Keratinocyte (primary cell): ENCODE measurements around the gene LYSMD2. TPM values are rescaled to one million over a fixed set of nuclear protein-coding genes. Genes with fewer than 3 reads are reported as not detected.

Experiments used
- DNase-seq: peaks from one replicate; pipeline ENCODE4 v3.0.0-alpha.2; 2011; ENCODE audit warnings: low read depth, missing footprints, low spot score
- FAIRE-seq: peaks from 2 replicates; lab custom pipeline; 2011; peaks lifted over from hg19 to GRCh38; lab: Jason Lieb, UNC
- H2AFZ ChIP-seq: 2 replicates; pipeline ENCODE4 v1.6.0; 2012; ENCODE audit warnings: low read length, control low read depth, inconsistent platforms; ENCODE audit not compliant: control insufficient read depth
- H3K27ac ChIP-seq: 2 replicates; pipeline ENCODE4 v1.5.1; 2011; ENCODE audit warnings: low read length; ENCODE audit not compliant: control insufficient read depth, insufficient read depth
- H3K27me3 ChIP-seq: 3 replicates; pipeline ENCODE4 v1.6.0; 2011; ENCODE audit warnings: low read length; ENCODE audit not compliant: control insufficient read depth, insufficient read depth; ENCODE audit errors: extremely low read depth
- H3K36me3 ChIP-seq, 2 experiments: 2 replicates in 1 of 2; 3 replicates in 1 of 2; pipeline ENCODE4 v1.5.1; 2011; ENCODE audit warnings: low read length in 2 of 2, mild to moderate bottlenecking in 1 of 2; ENCODE audit not compliant: control insufficient read depth in 2 of 2, insufficient read depth in 2 of 2; ENCODE audit errors: extremely low read depth in 1 of 2
- H3K4me1 ChIP-seq: 3 replicates; pipeline ENCODE4 v1.5.1; 2011; ENCODE audit warnings: low read length; ENCODE audit not compliant: control insufficient read depth, insufficient read depth; ENCODE audit errors: extremely low read depth
- H3K4me2 ChIP-seq: 3 replicates; pipeline ENCODE4 v1.6.0; 2011; ENCODE audit warnings: low read depth, low read length; ENCODE audit not compliant: control insufficient read depth, insufficient read depth; ENCODE audit errors: extremely low read depth
- H3K4me3 ChIP-seq, 3 experiments: fragments of 200-600 bp in 1 of 3; sonication (generic) in 1 of 3; 2 replicates in 2 of 3; 3 replicates in 1 of 3; pipeline ENCODE4 v1.5.1; 2011 to 2016; ENCODE audit warnings: low read length in 3 of 3, mild to moderate bottlenecking in 3 of 3, control low read depth in 2 of 3, inconsistent platforms in 1 of 3, low read depth in 1 of 3, mixed read lengths in 1 of 3, mixed run types in 1 of 3, moderate library complexity in 1 of 3; ENCODE audit not compliant: control insufficient read depth in 2 of 3, insufficient read depth in 2 of 3; ENCODE audit errors: extremely low read depth in 1 of 3
- H3K79me2 ChIP-seq: 2 replicates; pipeline ENCODE4 v1.6.0; 2012; ENCODE audit warnings: low read length; ENCODE audit not compliant: control insufficient read depth, insufficient read depth
- H3K9ac ChIP-seq: 3 replicates; pipeline ENCODE4 v1.6.0; 2011; ENCODE audit warnings: low read length; ENCODE audit not compliant: control insufficient read depth, insufficient read depth; ENCODE audit errors: extremely low read depth
- H3K9me1 ChIP-seq: 3 replicates; pipeline ENCODE4 v1.6.0; 2011; ENCODE audit warnings: low read length; ENCODE audit not compliant: control insufficient read depth, insufficient read depth; ENCODE audit errors: extremely low read depth
- H3K9me3 ChIP-seq: 2 replicates; pipeline ENCODE4 v1.5.1; 2012; ENCODE audit warnings: low read depth, low read length; ENCODE audit not compliant: control insufficient read depth
- H4K20me1 ChIP-seq: 3 replicates; pipeline ENCODE4 v1.6.0; 2011; ENCODE audit warnings: low read length; ENCODE audit not compliant: control insufficient read depth, insufficient read depth; ENCODE audit errors: extremely low read depth
- EZH2 ChIP-seq: IDR thresholded peaks from one replicate; pipeline ENCODE4 v1.6.1; 2012; ENCODE audit warnings: inconsistent platforms, mild to moderate bottlenecking, low read length, moderate library complexity
- dilution Hi-C: fragments of 300-500 bp; cut with MboI; formaldehyde crosslinking; loops from one replicate; pipeline ENCODE4 v1.7.0; 2020; ENCODE audit warnings: low sequenced_read_pairs; ENCODE audit not compliant: extremely low pct_ligation_motif_present
- polyA plus RNA-seq, 5 experiments: library from polyadenylated mRNA; depleted of rRNA in 3 of 5; stranded (reverse) in 3 of 5; stranded (forward) in 1 of 5; unstranded in 1 of 5; fragments of >200 nt; gene quantifications; 1 replicate in 1 of 5; 2 replicates in 3 of 5; 3 replicates in 1 of 5; pipeline versions ENCODE4 v1.2.1 to v1.2.3, GENCODE V29; 2011 to 2012; ENCODE audit warnings: missing spikeins in 2 of 5, low read depth in 1 of 5, low replicate concordance in 1 of 5
- TF ChIP-seq, protein P1 (sequence below), 3 experiments: IDR thresholded peaks in 1 of 3; conservative IDR thresholded peaks in 1 of 3; optimal IDR thresholded peaks in 1 of 3; 2 replicates in 2 of 3; 3 replicates in 1 of 3; pipeline versions ENCODE3 to v1.5.1; 2011; ENCODE audit warnings: low read length in 3 of 3, mild to moderate bottlenecking in 3 of 3, moderate library complexity in 2 of 3, control low read depth in 1 of 3, inconsistent platforms in 1 of 3; ENCODE audit not compliant: insufficient read depth in 2 of 3; ENCODE audit errors: extremely low read depth in 1 of 3

The LYSMD2 gene
- polyA plus RNA-seq, 1 donor (not counting 4 experiments of a cell fraction or from before 2014, with no cell fraction given) = 12.7 TPM

DNA sequence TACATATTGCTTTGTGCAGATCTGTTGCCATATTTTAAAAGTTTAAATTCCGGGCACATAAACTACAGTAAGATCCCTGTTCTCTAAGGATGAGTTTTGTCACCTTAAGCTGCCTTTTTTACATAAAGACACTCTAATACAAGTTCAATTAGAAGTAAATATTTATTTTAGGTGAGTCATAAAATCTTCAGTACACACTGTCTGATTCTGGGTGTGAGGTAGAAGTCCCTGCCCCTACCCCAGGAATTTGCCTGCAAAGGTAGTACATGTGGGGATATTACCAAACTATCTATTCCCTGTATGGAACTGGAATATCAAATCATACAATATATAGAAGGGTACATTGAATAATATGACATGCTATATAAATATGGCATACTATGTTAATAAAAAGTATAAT lies 49.9 kb downstream of the LYSMD2 start:
- TF ChIP-seq EZH2 = no peak
- TF ChIP-seq, protein P1, sequence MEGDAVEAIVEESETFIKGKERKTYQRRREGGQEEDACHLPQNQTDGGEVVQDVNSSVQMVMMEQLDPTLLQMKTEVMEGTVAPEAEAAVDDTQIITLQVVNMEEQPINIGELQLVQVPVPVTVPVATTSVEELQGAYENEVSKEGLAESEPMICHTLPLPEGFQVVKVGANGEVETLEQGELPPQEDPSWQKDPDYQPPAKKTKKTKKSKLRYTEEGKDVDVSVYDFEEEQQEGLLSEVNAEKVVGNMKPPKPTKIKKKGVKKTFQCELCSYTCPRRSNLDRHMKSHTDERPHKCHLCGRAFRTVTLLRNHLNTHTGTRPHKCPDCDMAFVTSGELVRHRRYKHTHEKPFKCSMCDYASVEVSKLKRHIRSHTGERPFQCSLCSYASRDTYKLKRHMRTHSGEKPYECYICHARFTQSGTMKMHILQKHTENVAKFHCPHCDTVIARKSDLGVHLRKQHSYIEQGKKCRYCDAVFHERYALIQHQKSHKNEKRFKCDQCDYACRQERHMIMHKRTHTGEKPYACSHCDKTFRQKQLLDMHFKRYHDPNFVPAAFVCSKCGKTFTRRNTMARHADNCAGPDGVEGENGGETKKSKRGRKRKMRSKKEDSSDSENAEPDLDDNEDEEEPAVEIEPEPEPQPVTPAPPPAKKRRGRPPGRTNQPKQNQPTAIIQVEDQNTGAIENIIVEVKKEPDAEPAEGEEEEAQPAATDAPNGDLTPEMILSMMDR (optimal IDR thresholded peaks at IDR 0.05 in 1 of 3, IDR thresholded peaks at IDR 0.05 in 1 of 3, conservative IDR thresholded peaks at IDR 0.05 in 1 of 3; ENCODE audit: extremely low read depth in 1 of 3, insufficient read depth in 2 of 3, low read length in 3 of 3) = no peak
- Histone ChIP-seq H3K9me1 (no peaks in the 10 kb centered on the region), H3K9ac (no peak overlapping the region), H3K36me3 (no peaks in the 10 kb centered on the region), H3K4me2 (no peak overlapping the region), H3K4me1 (no peaks in the 10 kb centered on the region), H3K79me2 (no peaks in the 10 kb centered on the region), H2AFZ (no peak overlapping the region), H3K27me3 (peaks cover 21% of the 10 kb centered on the region), H3K4me3 (no peak overlapping the region), H3K9me3 (no peaks in the 10 kb centered on the region), H4K20me1 (no peaks in the 10 kb centered on the region), H3K27ac (no peak overlapping the region)
- dilution Hi-C loops = no loop called here
- FAIRE-seq (no peak), DNase-seq (no peak)

DNA sequence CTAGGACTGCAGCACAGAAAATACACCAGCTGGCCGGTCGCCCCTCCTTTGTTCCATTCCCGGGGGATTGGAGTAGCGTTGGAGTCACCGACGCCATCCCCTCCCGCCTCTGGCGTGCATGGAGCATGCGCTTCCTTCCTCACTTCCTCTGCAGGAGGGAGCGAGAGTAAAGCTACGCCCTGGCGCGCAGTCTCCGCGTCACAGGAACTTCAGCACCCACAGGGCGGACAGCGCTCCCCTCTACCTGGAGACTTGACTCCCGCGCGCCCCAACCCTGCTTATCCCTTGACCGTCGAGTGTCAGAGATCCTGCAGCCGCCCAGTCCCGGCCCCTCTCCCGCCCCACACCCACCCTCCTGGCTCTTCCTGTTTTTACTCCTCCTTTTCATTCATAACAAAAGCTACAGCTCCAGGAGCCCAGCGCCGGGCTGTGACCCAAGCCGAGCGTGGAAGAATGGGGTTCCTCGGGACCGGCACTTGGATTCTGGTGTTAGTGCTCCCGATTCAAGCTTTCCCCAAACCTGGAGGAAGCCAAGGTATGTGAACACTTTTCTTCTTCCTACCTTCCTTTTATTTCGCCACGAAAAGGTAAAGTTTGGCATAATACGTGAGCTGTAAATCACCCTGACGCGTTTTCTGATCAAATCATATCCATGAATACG lies 56.0 kb downstream of the LYSMD2 start, which contains the start of gene SCG3:
TSS of gene SCG3 (plus strand) at position 201 of the 661 bp plus-strand sequence. CDS start at position 454, 253 bp downstream.
- Histone ChIP-seq H3K79me2 (no peaks in the 10 kb centered on the region), H3K9ac (no peak within 1 kb of the TSS), H3K4me1 (peaks cover 3% of the 10 kb centered on the region), H3K9me3 (no peaks in the 10 kb centered on the region), H2AFZ (no peak within 1 kb of the TSS), H3K27me3 (peaks cover 12% of the 10 kb centered on the region), H3K4me3 (peak within 1 kb of the TSS in 2 of 3 experiments; percentile 4 to 10), H4K20me1 (no peaks in the 10 kb centered on the region), H3K36me3 (no peaks in the 10 kb centered on the region), H3K27ac (no peak within 1 kb of the TSS), H3K9me1 (no peaks in the 10 kb centered on the region), H3K4me2 (peak within 1 kb of the TSS; percentile 54)
- DNase-seq = peak; percentile 7
- TF ChIP-seq EZH2 = peak; percentile 11
- TF ChIP-seq, protein P1 (optimal IDR thresholded peaks at IDR 0.05 in 1 of 3, IDR thresholded peaks at IDR 0.05 in 1 of 3, conservative IDR thresholded peaks at IDR 0.05 in 1 of 3; ENCODE audit: extremely low read depth in 1 of 3, insufficient read depth in 2 of 3, low read length in 3 of 3) = no peak
- no peak for FAIRE-seq
- dilution Hi-C loops = no loop called here
